Large intestine (tissue), 12 donors: Measurements from ENCODE around the gene PGPEP1. TPM values are rescaled to one million over a fixed set of nuclear protein-coding genes. Genes with fewer than 3 reads are reported as not detected.
A peak's percentile ranks its signal among the peaks of the same experiment; 100 is the strongest.

Experiments used
- DNase-seq, 2 donors: peaks; one replicate each; pipeline versions ENCODE4 v3.0.0 to v3.0.0-alpha.2; 2013
- H3K27ac ChIP-seq: one replicate; pipeline ENCODE4 v1.5.1; 2013; ENCODE audit warnings: low read length
- H3K27me3 ChIP-seq: 2 replicates; pipeline ENCODE4 v1.6.1; 2013; ENCODE audit warnings: low read length; ENCODE audit not compliant: control insufficient read depth, insufficient read depth
- H3K36me3 ChIP-seq: 2 replicates; pipeline ENCODE4 v1.6.1; 2013; ENCODE audit warnings: low read length; ENCODE audit not compliant: control insufficient read depth, insufficient read depth
- H3K4me1 ChIP-seq: one replicate; pipeline ENCODE4 v1.6.1; 2013; ENCODE audit warnings: low read length; ENCODE audit not compliant: control insufficient read depth, insufficient read depth
- H3K4me3 ChIP-seq: one replicate; pipeline ENCODE4 v1.5.1; 2013; ENCODE audit warnings: low read length
- H3K9me3 ChIP-seq: one replicate; pipeline ENCODE4 v1.6.1; 2013; ENCODE audit warnings: mild to moderate bottlenecking, low read depth, low read length, moderate library complexity; ENCODE audit not compliant: control insufficient read depth
- WGBS: methylation state at CpG from one replicate; pipeline ENCODE4 v1.1.5; 2013; ENCODE audit warnings: low lambda C conversion rate; ENCODE audit not compliant: insufficient coverage; 5-methylcytosine and 5-hydroxymethylcytosine counted together
- long read RNA-seq, 11 donors: transcript quantifications; one replicate each; lab custom pipeline, GENCODE V29; 2026
- polyA plus RNA-seq: library from polyadenylated mRNA; unstranded; fragments of 120-200 nt; gene quantifications from one replicate; pipeline ENCODE4 v1.2.1, GENCODE V29; 2013

The PGPEP1 gene, protein sequence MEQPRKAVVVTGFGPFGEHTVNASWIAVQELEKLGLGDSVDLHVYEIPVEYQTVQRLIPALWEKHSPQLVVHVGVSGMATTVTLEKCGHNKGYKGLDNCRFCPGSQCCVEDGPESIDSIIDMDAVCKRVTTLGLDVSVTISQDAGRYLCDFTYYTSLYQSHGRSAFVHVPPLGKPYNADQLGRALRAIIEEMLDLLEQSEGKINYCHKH
- 77.2 TPM for polyA plus RNA-seq
- long read RNA-seq, donor 1, full-length matches to known transcripts: 4 of 9 reads
- long read RNA-seq, donor 1, partial matches to known transcripts: 5 of 9 reads
- long read RNA-seq, donor 1, other reads (novel, unspliced or antisense): 0 of 9 reads
- long read RNA-seq, donor 2, full-length matches to known transcripts: 11 of 11 reads
- long read RNA-seq, donor 2, partial matches to known transcripts: 0 of 11 reads
- long read RNA-seq, donor 2, other reads (novel, unspliced or antisense): 0 of 11 reads
- long read RNA-seq, donor 3: 0 reads
- long read RNA-seq, donor 4, partial matches to known transcripts: 0 of 1 reads
- long read RNA-seq, donor 4, other reads (novel, unspliced or antisense): 0 of 1 reads
- long read RNA-seq, donor 5, full-length matches to known transcripts: 1 of 1 reads
- long read RNA-seq, donor 5, partial matches to known transcripts: 0 of 1 reads
- long read RNA-seq, donor 5, other reads (novel, unspliced or antisense): 0 of 1 reads
- long read RNA-seq, donor 6, full-length matches to known transcripts: 5 of 5 reads
- long read RNA-seq, donor 6, partial matches to known transcripts: 0 of 5 reads
- long read RNA-seq, donor 6, other reads (novel, unspliced or antisense): 0 of 5 reads
- long read RNA-seq, donor 7, partial matches to known transcripts: 0 of 2 reads
- long read RNA-seq, donor 7, other reads (novel, unspliced or antisense): 0 of 2 reads
- long read RNA-seq, donor 8, full-length matches to known transcripts: 5 of 5 reads
- long read RNA-seq, donor 8, partial matches to known transcripts: 0 of 5 reads
- long read RNA-seq, donor 8, other reads (novel, unspliced or antisense): 0 of 5 reads
- long read RNA-seq, donor 9, full-length matches to known transcripts: 4 of 4 reads
- long read RNA-seq, donor 9, partial matches to known transcripts: 0 of 4 reads
- long read RNA-seq, donor 9, other reads (novel, unspliced or antisense): 0 of 4 reads
- long read RNA-seq, donor 10, full-length matches to known transcripts: 2 of 10 reads
- long read RNA-seq, donor 10, partial matches to known transcripts: 8 of 10 reads
- long read RNA-seq, donor 10, other reads (novel, unspliced or antisense): 0 of 10 reads
- long read RNA-seq, donor 11, partial matches to known transcripts: 16 of 20 reads
- long read RNA-seq, donor 11, other reads (novel, unspliced or antisense): 0 of 20 reads

DNA sequence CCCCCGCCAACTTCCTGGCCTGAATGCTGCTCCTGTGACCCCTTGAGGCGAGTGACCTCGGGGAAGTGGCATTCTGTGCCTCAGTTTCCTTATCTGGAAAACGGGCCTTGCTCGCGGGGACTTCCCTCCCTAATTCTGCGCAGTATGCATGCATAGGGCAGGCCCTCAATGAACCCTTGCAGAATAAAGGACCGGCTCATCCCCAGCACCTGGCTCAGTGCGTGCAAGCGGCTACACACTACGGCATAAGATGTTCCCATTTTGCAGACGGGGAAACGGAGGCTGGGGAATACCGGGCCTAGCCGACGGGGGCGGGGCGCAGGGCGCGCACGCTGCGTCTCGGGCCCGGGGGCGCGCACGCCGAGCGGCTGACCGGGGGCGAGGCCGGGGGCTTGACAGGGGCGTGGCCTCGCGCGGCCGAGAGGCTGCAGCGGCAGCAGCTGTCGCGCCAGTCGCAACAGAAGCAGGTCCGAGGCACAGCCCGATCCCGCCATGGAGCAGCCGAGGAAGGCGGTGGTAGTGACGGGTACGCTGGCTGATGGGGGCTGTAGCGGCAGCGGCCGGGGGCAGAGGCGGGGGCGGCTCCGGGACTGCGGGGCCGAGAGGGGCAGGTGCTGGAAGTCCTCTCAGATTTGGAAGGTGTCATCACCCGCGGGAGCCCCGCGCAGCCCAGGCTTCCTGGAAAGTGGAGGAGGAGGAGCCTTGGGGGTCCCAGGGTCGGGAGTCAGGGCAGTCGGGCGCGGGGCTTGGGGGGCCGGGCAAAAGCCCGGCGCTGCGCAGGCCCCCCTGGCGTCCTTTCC is at the start of gene PGPEP1:
TSS of gene PGPEP1 (plus strand) at position 409 of the 800 bp plus-strand sequence. CDS start at position 493, 84 bp downstream.
- H3K36me3 ChIP-seq: peaks cover 30% of the 10 kb centered on the region
- peaks cover 52% of the 10 kb centered on the region for H3K4me1 ChIP-seq

DNA sequence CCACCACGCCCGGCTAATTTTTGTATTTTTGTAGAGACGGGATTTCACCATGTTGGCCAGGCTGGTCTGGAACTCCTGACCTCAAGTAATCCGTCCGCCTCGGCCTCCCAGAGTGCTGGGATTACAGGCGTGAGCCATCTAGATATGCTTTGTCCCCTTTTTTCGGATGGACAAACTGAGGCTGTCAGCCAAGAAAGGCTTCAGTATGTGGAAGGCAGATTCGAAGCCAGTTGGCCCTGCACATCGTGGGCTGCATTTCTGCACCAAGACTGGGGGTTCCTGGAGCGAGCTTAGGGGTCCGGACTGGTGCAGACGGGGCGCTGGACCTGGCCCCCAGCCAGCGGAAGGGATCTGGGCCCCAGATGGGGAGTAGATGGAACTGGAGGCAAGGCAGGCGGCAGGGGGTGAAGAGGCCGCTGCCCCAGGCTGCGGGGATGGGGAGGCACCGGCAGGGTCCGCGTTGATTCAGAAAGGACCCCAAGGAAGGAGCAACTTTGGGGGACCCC is 49.3 kb upstream of the PGPEP1 start:
- peaks cover 3% of the 10 kb centered on the region for H3K27me3 ChIP-seq
- peak overlapping the region; percentile 83 for H3K27ac ChIP-seq
- H3K36me3 ChIP-seq: no peaks in the 10 kb centered on the region
- peaks cover 9% of the 10 kb centered on the region for H3K9me3 ChIP-seq
- H3K4me3 ChIP-seq: peak overlapping the region; percentile 79
- no peak for DNase-seq
- WGBS: no CpG with 5 or more reads among the region's 21 CpGs
- peaks cover 30% of the 10 kb centered on the region for H3K4me1 ChIP-seq

More for the DNA sequence above, at the start of gene PGPEP1:
- whole genome bisulfite sequencing: no CpG with 5 or more reads among the region's 69 CpGs
- no peaks in the 10 kb centered on the region for H3K9me3 ChIP-seq
- DNase-seq: peak; percentile 69 to 80
- peak within 1 kb of the TSS; percentile 94 for H3K4me3 ChIP-seq
- peak within 1 kb of the TSS; percentile 99 for H3K27ac ChIP-seq
- no peaks in the 10 kb centered on the region for H3K27me3 ChIP-seq

DNA sequence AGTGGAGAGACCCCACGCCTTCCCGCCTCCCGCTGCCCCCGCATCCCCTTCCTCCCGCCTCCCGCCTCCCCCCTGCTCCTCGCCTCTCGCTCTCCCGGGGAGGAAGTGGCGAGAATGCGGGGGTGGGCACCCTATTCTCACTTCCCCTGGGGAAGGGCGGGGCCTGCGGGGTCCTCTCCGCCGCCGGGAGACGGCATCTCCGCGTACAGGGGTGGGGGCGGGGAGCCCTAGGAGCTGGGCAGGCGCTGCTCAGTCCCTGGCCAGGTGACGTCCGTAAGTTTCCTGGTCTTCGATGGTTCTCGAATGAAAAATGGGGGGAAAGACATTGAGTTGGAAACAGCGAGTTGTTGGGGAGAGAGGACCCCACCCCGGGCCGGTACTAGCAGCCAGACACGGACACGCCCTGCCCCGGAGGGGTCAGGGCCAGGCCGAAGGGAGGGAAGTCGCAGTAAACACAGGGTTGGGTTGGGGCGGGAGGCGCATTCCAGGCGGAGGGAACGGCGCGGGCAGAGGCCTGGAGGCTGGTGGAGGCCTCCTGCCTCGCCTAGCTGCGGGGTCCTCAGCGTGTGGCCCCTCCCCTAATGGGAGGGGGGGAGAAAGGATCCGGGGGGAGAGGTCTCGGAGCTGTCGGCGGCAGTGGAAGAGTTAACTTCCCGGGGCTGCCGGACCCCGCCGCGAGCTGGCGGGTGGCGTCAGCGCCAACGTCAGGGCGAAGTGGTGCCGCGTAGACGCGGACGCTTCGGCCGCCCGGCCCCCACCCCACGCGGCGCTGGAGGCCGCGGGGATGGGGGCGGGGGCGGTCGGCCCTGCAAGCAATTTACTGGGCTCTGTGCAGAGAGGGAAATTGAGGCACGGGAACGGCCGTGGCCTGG is 48.6 kb upstream of the PGPEP1 start:
- Histone ChIP-seq H3K36me3 (no peaks in the 10 kb centered on the region), H3K27me3 (peaks cover 3% of the 10 kb centered on the region), H3K9me3 (peaks cover 9% of the 10 kb centered on the region), H3K4me1 (peaks cover 30% of the 10 kb centered on the region), H3K27ac (peak overlapping the region; percentile 83), H3K4me3 (peak overlapping the region; percentile 79)
- WGBS: no CpG with 5 or more reads among the region's 75 CpGs
- peak; percentile 86 to 93 for DNase-seq

DNA sequence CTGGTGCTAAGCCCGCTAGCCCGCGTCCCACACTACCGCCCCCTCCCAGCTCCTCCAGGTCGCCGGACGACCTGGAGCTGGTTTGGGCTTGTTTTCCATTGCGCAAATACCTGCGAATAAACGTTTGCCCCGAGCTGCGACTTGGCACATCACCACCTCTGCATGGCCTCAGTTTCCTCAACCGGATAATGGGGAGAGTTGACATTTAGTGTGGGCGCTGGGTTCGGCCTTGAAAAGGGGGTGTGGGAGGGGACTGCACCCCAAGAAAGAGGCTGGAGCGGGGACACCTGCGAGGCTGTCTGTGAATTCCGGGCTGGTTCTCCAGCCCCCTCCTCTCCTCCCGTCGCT is 48.0 kb upstream of the PGPEP1 start:
- no peaks in the 10 kb centered on the region for H3K36me3 ChIP-seq
- WGBS: no CpG with 5 or more reads among the region's 20 CpGs
- H3K27ac ChIP-seq: peak overlapping the region; percentile 83
- H3K4me1 ChIP-seq: peaks cover 30% of the 10 kb centered on the region
- H3K4me3 ChIP-seq: peak overlapping the region; percentile 79
- DNase-seq: no peak
- H3K9me3 ChIP-seq: peaks cover 9% of the 10 kb centered on the region
- H3K27me3 ChIP-seq: peaks cover 3% of the 10 kb centered on the region

DNA sequence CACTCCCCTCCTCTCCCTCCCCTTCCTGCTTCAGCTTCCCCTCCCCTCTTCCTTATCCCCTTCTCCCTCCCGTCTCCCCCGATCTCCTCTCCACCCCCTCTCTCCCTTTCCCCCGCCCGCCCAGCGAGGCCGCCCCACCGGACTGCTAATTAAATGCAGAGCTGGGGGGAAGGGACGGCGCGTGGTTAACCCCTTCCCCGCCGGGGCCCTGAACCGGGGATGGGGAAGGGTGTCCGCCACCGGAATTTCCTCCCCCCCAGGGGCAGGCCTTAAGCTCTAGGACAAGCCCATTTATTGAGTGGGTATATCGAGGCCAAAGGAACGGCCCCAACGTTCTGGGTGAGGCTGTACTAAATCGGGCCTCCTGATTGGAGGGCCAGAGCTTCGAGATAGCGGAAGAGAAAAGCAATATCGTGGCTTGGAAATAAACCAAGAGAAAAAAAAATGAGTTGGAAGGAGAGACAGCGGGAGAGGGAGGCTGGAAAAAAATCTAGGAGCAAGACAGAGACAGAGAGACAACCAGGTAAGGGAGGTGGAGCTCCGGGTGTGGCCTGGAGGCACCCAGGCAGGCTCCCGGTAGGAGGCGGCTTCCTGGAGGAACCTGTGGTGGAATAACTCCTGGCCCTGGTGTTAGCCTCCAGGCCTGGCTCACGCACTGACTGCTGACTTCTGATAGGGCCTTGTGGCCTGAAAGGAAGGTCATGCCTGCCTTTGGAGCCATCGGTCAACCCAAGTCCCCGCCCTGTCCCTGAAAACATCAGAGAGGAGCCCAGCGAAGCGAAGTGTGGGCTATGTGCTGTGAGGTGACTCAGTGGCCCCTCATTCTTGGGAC is 47.4 kb upstream of the PGPEP1 start:
- peak; percentile 54 to 72 for DNase-seq
- peaks cover 26% of the 10 kb centered on the region for H3K4me1 ChIP-seq
- H3K36me3 ChIP-seq: no peaks in the 10 kb centered on the region
- peak overlapping the region; percentile 79 for H3K4me3 ChIP-seq
- no CpG with 5 or more reads among the region's 31 CpGs for WGBS
- peaks cover 3% of the 10 kb centered on the region for H3K27me3 ChIP-seq
- peaks cover 9% of the 10 kb centered on the region for H3K9me3 ChIP-seq
- peak overlapping the region; percentile 83 for H3K27ac ChIP-seq

DNA sequence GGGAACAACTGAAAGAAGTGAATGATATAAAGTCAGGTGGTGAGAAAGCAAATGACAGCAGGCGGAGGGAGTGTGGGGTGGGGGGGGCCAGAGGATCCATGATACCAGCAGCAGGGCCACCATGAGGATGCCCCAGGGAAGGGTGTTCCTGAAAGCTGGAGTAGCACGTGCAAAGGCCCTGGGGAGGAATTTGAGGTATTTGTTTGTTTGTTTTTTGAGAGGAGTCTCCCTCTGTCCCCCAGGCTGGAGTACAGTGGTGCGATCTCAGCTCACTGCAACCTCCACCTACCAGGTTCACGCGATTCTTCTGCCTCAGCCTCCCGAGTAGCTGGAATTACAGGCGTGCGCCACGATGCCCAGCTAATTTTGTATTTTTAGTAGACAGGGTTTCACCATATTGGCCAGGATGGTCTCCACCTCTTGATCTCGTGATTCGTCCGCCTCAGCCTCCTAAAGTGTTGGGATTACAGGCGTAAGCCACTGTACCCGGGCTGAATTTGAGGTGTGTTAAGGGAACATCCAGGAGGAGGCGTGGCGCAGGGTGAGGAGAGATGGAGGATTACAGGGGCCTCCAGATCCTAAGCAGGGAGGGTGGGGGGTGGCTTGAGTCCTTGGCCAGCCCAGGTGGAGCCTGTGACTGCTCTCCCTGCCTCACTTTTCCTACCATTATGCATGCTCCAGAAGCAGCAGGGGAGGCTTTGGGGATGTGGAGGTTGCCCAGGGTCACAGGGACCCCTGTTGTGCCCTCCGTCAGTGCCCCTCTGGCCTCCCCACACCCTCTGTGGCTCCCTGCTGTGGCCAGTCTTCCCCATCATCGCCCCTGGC is 46.5 kb upstream of the PGPEP1 start:
- Histone ChIP-seq H3K4me3 (no peak overlapping the region), H3K4me1 (peaks cover 22% of the 10 kb centered on the region), H3K27ac (peak overlapping the region; percentile 83), H3K36me3 (no peaks in the 10 kb centered on the region), H3K9me3 (peaks cover 9% of the 10 kb centered on the region), H3K27me3 (peaks cover 3% of the 10 kb centered on the region)
- no CpG with 5 or more reads among the region's 18 CpGs for WGBS
- peak in 1 of 2 donors; percentile 16 for DNase-seq

DNA sequence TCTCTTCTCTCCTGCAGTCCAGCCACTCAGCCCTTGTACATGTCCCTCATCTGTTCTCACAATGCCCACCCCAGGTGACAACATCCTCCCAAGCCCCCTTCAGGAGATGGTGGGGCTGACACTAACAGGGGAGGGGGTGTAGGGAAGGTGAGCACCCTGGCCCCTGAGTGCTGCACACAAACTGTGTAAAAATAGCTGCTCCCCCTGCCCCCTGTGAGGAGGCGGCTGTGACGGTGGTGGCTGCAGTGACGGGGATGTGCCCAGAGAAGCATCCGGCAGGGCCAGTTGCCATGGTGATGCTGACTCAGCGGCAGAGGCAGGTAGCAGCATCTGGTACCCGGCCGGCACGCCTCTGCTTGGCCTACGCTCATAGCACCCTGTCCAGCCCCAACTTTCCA is 45.9 kb upstream of the PGPEP1 start:
- no peak overlapping the region for H3K27ac ChIP-seq
- DNase-seq: peak in 1 of 2 donors; percentile 28
- WGBS: no CpG with 5 or more reads among the region's 9 CpGs
- H3K36me3 ChIP-seq: no peaks in the 10 kb centered on the region
- peaks cover 9% of the 10 kb centered on the region for H3K9me3 ChIP-seq
- H3K4me1 ChIP-seq: peaks cover 22% of the 10 kb centered on the region
- peaks cover 3% of the 10 kb centered on the region for H3K27me3 ChIP-seq
- no peak overlapping the region for H3K4me3 ChIP-seq
